Activated CD4-positive, alpha-beta T cell treated with anti-CD3 and anti-CD28 coated beads, Interleukin-2, amount 50 U/mL, for 48 hours (primary cell): ENCODE results near the gene TOGARAM1.
"Not testable (repeated sequence)": the region's sequence is repeated elsewhere in the genome, so short reads cannot be mapped to it uniquely, and the experiment has no call there.

ENCODE experiments used
- DNase-seq, 2 experiments: peaks; one replicate each; pipeline ENCODE4 v3.0.0-alpha.2; 2020

The TOGARAM1 gene

DNA sequence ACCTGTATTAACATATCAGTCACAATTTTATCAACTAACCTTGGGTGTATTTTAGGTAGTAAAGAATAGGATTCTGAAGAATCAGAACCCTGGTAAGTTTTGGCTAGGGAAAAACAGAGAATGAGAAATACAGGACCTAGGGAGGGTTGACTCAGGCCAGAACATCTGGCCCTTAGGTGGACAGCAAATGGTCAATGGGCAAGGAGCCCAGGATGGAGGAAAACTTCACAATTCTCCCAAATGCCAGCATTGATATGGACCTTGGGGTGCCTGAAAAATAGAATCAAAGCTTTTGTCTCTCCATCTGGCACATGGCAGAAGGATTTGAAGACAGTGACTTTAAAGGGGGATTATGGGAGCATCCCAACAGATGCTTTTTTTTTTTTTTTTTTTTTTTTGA, 89.2 kb downstream of the TOGARAM1 start:
- DNase-seq: no peak

DNA sequence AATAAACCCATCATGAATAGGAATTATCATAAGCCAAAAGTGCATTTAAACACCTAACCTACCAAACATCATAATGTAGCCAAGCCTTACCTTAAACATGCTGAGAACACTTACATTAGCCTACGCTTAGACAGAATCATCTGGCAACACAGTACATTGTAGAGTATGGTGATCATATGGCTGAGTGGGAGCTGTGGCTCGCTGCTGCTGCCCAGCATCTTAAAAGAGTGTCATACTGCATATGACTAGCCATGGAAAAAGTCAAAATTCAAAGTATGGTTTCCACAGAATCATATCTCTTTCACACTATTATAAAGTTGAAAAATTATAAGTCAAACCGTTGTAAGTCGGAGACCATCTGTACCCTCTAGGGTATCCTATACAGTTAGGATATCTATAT, 89.9 kb downstream of the TOGARAM1 start:
- DNase-seq: no peak

DNA sequence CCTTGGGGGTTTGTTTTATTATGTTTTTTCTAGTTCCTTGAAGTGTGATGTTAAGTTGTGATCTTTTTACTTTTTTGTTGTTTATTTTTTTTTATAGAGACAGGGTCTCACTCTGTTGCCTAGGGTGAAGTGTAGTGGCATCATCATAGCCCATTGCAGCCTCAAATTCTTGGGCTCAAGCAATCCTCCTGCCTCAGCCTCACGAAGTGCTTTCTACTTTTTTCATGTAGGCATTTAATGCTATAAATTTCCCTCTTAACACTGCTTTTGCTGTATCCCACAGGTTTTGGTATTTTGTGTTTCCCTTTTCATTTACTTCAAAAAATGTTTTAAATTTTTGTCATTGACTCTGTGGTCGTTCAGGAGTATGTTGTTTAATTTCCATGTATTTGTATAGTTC, 95.4 kb downstream of the TOGARAM1 start:
- DNase-seq: no peak

DNA sequence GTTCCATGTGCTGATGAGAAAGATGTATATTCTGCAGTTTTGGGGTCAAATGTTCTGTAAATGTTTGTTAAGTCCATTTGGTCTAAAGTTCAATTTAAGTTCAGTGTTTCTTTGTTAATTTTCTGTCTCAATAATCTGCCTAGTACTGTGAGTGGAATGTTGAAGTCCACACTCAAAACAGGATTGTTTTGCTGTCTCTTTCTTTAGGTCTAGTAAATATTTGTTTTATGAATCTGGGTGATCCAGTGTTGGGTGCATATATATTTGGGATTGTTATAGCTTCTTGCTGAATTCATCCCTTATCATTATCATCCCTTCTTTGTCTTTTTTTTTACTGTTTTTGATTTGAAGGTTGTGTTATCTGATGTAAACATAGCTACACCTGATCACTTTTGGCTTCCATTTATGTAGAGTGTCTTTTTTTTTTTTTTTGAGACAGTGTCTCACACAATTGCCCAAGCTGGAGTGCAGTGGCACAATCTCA, 95.9 kb downstream of the TOGARAM1 start:
- DNase-seq: no peak

DNA sequence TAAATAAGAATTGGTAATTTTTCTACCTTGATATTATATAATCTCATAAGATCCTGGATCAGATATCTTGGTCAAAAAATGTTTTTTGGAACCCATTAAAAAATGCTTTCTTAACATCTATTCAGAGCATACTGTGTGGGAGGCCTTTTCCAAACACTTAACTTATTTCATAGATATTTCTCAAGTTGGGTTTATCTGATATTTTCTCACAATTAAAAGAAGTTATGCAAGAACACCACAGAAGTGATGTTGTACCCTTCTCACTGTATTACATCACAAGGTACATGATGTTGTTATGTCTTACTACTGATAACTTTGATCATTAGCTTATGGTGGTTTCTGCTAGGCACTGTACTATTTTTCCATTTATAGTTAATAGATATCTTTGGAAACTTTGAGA, 98.6 kb downstream of the TOGARAM1 start:
- no peak for DNase-seq

DNA sequence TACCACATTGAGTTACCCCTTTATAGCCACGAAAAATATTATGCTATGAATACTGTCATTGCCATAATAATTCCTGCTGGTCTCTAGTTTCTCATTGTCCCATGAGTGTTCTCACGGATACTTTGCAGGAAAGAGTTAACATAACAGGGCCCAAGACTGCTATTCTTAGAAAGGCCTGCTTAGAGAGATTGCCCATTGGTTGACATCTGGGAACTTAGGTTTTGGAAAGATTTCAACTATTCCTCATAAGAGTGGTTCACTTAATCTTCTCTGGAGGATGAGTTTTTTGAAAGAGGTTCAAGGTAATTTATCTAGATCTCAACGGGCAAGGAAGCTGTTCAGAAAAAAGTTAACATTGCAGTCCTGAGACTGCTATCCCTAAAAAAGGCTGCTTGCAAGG, 103.5 kb downstream of the TOGARAM1 start:
- no peak for DNase-seq

DNA sequence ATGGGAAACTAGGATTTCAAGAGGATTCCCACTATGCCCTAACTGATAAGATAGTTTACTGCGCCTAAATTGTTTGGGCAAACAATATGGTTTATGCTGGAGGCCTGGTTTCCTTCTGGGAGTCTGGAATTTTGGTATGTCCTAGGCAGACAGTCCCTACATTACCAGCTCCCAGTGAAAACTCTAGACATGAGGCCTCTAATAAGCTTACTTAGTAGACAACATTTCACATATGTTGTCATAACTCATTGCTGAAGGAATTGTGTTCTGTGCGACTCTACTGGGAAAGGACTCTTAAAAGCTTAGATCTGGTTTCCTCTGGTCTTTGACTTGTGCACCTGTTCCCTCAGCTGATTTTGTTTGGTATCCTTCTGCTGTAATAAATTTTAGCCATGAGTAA, 104.0 kb downstream of the TOGARAM1 start:
- DNase-seq: no peak

DNA sequence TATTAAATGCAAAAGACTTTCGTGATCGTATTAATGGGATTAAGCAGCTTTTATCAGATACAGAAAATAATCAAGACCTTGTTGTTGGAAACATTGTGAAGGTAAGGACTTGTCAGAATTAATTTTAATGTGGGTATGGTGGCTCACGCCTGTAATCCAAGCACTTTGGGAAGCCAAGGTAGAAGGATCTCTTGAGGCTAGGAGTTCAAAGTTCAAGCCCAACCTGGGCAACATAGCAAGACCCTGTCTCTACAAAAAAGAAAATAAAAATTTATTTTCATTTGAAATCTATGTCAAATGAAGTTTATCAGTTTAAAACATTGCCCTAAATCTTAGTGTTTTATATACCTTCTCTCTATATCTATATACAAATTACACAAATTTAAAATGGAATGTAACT, 104.7 kb downstream of the TOGARAM1 start:
- DNase-seq: no peak

DNA sequence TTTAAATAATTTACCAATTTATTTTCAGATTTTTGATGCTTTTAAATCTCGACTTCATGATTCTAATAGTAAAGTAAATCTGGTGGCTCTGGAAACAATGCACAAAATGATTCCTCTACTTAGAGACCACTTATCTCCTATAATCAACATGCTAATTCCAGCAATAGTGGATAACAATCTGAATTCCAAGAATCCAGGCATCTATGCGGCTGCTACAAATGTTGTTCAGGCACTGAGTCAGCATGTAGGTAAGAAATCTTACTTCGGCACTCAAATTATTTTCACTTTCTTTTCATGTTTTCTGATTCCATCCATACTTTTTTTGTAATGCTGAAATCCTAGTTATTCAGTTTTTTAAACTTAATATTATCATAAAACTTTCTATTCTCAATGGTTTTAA, 106.4 kb downstream of the TOGARAM1 start:
- no peak for DNase-seq

DNA sequence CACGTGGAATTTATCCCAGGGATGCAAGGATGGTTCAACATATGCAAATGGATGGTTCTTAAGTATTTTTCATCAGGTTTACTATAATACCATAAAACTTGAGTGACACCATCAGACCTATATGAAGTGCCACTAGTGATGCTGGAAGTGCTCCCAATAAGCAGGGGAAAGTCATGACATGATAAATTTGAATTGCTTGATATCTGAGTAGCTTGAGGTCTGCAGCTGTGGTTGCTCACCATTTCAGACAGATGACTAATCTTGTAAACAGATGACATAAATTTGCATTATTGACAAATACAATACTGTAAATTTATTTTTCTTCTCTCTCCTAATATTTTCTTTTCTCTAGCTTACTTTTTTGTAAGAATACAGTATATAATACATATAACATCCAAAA, 108.2 kb downstream of the TOGARAM1 start:
- DNase-seq: no peak

DNA sequence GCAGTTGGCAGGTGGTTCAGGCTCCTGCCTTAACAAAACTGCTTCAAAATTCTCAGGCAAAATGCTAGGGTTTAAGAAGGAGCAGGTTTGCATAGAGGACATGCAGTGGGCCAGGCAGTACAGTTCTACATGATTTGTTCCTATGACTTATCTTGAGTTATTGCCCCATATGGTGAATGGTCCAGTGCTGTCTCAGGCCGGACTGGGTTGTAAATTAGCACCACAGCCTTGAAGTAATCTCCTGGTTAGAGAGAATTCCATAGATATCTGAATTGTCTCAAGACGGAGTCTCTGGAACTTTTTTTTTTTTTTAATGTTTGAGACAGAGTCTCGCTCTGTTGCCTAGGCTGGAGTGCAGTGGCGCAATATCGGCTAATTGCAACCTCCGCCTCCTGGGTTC, 110.1 kb downstream of the TOGARAM1 start:
- no peak for DNase-seq

DNA sequence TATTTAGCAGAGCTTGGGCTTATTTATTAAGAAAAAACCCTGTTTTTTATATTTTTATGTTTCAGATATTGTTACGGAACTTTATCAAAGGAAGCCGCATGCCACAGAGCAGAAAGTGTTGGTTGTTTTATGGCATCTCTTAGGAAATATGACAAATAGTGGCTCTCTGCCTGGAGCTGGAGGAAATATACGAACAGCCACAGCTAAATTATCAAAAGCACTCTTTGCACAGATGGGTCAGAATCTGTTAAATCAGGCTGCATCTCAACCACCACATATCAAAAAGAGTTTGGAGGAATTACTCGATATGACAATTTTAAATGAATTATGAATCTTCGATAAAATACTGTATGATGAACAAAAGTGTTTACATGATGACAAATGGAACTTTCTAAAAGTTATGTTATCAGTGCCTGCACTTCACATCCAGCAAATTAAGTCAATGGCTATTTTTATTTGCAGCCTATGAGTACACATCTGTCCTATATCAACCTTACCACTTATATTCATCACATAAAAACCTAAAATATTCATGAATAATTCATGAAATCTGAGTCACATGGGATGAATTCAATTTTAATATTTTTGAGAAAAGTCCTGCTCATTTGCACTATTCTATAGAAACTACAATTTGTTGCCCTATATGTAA, 111.4 kb downstream of the TOGARAM1 start:
- DNase-seq: no peak

DNA sequence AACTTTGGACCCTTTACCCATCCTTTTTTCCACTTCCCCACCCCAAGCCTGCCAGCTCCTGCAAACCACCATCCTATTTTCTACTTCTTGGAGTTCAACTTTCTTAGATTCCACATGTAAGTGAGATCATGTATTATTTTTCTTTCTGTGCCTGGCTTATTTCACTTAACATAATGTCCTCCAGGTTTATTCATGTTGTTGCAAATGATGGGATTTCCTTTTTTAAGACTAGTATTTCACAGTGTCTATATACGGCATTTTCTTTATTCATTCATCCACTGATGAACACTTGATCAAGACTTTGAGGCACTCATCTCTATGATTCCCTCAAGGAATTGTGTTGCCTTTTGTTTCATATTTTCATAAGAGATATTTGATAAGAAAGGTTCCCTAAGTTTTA, 116.3 kb downstream of the TOGARAM1 start:
- no peak for DNase-seq

DNA sequence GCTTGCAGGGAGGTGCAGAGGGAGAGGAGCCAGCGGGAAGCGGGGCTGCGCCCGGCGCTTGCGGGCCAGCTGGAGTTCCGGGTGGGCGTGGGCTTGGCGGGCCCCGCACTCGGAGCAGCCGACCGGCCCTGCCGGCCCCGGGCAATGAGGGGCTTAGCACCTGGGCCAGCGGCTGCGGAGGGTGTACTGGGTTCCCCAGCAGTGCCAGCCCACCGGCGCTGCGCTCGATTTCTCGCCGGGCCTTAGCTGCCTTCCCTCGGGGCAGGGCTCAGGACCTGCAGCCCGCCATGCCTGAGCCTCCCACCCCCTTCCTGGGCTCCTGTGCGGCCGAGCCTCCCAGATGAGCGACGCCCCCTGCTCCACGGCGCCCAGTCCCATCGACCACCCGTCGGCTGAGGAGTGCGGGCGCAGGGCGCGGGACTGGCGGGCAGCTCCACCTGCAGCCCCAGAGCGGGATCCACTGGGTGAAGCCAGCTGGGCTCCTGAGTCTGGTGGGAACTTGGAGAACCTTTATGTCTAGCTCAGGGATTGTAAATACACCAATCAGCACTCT, 118.5 kb downstream of the TOGARAM1 start:
- DNase-seq: not testable (repeated sequence)

DNA sequence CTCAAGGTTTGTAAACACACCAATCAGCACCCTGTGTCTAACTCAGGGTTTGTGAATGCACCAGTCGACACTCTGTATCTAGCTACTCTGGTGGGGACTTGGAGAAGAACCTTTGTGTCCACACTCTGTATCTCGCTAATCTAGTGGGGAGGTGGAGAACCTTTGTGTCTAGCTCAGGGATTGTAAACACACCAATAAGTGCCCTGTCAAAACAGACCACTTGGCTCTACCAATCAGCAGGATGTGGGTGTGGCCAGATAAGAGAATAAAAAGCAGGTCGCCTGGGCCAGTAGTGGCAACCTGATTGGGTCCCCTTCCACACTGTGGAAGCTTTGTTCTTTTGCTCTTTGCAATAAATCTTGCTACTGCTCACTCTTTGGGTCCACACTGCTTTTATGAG, 119.1 kb downstream of the TOGARAM1 start:
- not testable (repeated sequence) for DNase-seq

DNA sequence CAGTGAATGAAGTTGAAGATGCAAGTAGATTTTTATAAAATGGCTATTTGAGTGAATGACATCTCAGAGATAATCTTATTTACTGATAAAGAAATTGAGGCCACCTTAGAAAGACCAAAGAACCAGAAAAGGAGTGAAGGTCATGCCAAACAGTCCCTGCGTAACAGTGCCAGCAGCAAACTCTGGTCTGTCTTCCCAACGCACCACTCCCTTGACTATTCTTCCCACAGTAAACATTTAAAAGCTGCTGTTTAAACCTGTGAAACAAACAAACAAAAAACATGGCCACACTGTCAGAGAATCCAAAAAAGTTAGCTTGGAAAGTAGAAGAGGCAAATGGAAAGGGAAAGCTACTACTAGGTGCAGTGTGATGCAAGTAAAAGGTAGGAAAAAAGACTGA, 120.4 kb downstream of the TOGARAM1 start:
- DNase-seq: no peak

DNA sequence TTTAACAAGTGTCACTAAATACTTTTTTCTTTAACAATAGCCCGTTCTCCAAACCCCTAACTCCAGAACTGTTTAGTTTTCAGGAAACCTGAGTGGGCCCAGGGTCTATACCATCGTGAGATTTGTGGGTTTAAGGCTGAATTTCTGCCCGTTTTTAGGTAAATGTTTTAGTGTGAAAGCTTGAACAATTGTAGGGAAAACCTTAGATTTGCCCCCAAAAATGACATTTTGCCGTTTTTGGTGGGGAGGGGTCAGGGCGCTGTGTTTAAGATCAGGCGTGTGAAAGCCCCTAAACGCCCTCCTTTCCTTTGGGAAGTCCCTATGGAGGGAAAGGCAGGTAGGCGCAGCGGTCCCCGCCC, 121.6 kb downstream of the TOGARAM1 start:
- no peak for DNase-seq

DNA sequence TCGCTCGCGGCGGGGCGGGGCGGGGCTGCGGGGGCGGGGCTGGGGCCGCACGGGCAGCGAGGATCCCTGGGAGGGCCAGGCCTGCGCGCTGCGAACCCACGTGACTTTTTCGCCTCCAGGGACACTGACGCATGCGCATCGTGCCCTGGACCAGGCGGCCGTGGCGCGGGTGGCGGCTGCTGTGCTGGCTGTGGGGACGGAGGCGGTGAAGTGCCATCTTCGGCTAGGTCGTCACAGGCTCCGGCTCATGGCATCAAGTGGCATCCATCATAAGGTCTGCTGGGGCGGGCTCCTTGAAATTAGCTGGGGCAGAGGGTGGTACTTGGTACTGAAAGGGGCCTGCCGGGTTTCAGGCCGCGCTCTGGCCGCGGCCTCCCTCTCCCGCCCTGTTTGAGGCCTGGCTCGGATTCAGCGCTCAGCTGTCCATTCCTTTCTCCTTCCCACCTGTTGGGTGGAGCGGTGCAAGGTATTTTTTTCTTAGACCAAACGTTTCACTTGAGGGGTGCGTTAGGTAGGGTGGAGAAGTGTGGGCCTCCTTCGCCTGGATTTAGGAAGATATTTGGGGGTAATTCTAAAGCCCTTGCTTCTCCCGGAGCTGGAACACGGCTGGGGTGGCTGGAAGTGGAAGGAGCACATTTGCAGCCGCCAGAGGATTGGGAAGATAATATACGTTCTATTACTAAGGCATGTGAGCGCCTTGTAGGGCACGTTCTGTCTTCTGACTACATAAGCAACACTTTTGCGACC, 122.2 kb downstream of the TOGARAM1 start, which contains the start of gene PRPF39:
PRPF39 (plus strand) TSS at position 141 of the 747 bp plus-strand sequence. CDS start 11,124 bp downstream, outside the sequence.
- peak; percentile 95 for DNase-seq

DNA sequence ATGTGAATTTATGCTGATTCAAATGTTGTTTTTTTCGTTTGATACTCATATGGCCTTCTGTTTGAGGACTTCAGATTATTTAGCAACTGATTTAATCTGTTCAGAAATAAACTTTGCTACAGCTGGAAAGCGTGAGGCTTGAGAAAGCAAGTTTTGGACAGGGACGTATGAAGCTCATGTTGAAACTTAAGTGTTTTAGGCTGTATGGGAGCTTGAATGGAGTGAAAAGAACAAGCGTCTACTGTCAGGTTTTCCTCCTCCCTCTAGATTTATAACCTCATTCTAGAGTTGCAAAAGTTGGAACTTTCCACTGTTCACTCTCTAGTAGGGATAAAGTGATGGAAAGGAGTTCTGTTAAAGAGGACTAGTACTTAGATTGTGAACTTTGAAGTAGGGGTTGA, 123.0 kb downstream of the TOGARAM1 start:
- no peak for DNase-seq

DNA sequence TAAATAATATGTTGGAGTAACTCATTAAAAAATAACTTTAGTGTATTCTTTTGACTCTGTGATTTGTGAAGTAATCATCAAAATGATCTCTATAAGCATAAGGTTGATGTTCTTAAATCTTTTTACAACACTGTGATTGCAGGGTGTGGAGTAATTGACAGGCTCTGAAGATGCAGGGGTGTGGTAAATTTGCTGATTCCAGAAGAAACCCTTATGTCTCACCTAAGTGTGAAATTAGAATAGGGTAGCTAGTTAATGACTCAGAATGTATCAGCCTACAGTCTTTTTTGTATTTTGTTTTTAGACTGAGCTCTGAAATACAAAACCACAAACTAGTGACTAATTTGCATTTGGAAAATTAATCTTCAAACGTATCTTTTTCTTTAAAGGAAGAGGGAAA, 127.8 kb downstream of the TOGARAM1 start:
- DNase-seq: no peak

DNA sequence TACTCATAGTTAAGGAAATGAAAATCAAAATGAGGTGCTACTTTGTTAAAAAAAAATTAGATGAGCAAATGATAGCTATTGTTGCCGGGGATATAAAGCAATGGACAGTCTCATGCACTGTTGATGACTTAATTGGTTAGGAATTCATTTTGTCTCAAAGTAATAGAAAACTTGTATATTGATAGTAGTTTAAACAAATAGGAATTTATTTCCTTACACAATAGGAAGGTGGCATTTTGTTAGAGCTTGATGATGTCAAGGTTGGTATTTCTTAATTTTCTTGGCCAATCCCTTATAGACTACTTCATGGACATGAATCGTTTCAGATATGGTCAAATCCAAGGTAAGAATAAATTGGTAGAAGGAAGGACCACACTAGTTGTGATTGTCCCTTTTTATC, 129.7 kb downstream of the TOGARAM1 start:
- no peak for DNase-seq

DNA sequence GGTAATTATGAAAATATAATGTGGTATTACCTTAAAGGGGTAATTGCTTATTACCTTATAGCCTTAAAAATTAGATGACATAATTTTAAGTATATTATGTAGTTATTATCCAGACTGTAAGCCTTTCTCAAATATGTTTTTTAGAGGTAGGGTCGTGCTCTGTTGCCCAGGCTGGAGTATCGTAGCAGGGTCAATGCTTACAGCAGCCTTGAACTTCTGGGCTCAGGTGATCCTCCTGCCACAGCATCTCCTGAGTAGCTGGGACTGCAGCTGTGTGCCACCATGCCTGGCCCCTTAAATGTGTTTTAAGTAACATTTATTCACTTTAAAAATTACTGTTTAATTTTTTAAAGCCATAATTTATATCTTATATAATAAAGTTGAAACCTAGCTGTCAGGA, 132.3 kb downstream of the TOGARAM1 start:
- DNase-seq: no peak

DNA sequence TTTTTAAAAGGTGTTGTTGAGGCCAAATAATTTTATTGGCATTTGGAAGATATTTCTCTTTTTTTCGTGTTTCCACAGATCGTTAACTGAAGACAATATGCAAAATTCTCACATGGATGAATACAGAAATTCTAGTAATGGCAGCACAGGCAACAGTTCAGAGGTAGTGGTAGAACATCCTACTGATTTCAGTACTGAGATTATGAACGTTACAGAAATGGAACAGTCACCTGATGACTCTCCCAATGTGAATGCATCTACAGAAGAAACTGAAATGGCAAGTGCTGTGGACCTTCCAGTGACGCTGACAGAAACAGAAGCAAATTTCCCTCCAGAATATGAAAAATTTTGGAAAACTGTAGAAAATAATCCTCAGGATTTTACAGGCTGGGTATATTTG, 133.2 kb downstream of the TOGARAM1 start:
- DNase-seq: no peak

DNA sequence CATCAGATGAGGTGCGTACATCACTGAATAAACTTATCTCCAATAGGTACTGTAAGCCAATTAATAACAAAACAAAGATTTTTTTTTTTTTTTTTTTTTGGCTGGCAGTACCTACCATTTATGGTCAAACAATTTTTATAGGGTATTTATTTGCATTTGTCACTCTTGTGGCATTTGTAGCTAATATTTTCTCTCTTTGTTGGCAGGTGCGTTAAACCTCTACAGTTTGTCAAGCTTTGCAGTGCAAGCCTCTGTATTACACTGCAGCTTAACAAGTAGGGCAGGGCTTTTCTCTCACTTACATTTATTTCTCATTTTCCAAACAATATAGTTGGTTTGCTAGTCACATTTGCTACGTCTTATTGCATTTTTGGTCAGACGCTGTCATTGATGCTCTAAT, 134.2 kb downstream of the TOGARAM1 start:
- no peak for DNase-seq
